ENCODE data around the gene ITGB5.

- TF ChIP-seq CTCF (IDR thresholded peaks at IDR 0.05): no peak
- TF ChIP-seq EZH2 (IDR thresholded peaks at IDR 0.05; ENCODE audit: borderline replicate concordance, insufficient read depth, low read depth, low read length, poor library complexity, severe bottlenecking): no peak
These were observed 48.8 kb upstream of the ITGB5 start for GRCh38 chr3:124935794-124936542.
